ENCODE results near the gene TMTC4. TPM values are rescaled to one million over a fixed set of nuclear protein-coding genes. Genes with fewer than 3 reads are reported as not detected.
"Not testable (repeated sequence)": the region's sequence is repeated elsewhere in the genome, so short reads cannot be mapped to it uniquely, and the experiment has no call there.

TMTC4 gene
- total RNA-seq, 4 donors from 2014 or later: 8.8 to 13.2 (median 11.1) TPM

DNA sequence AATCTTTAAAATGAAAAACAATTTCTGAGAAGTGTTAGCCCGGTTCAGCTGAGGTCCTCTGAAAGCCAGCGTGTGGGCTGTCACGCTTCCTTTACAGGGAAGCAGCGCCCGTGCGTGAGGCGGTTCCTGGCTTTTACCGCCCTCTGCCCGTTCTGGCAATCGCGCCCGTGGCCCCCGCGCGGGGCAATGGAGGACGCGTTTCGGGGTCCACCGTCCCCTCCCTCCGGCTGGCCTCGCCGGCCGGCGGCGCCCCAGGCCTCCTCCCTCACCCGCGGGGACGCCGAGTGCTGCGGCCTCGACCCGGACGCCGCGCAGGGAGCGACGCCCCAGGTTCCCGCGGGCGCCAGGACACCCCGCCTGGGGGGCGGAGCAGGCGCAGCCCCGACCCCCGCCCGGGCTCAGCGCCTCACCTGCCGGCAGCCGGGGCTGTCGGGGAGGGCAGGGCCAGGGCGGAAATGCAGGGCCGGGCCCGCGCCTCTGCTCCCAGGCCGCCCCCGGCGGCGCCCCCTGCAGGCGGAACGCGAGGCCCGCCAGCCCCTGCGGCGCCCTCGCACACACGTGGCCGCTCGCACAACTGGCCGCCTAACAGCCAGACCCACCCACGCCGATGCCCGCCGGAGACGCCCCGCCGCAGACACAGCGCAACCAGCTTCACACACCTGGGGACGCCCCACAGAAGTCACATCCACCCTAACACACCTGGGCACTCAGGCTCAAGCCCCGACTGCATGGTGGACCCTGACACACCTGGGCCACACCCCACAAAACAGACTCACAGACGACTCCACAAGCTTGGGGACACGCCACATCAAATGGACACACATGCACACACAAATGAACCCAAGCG is 86.0 kb downstream of the TMTC4 start, which contains the start of gene GGACT:
GGACT (minus strand) TSS at position 459 of the 847 bp plus-strand sequence. CDS start 56,198 bp downstream, outside the sequence.
- DNase-seq (ENCODE audit: low spot score in 2 of 2): peak; percentile 21 to 93
- TF ChIP-seq POLR2A (IDR thresholded peaks at IDR 0.05): no peak
- TF ChIP-seq, protein P1, sequence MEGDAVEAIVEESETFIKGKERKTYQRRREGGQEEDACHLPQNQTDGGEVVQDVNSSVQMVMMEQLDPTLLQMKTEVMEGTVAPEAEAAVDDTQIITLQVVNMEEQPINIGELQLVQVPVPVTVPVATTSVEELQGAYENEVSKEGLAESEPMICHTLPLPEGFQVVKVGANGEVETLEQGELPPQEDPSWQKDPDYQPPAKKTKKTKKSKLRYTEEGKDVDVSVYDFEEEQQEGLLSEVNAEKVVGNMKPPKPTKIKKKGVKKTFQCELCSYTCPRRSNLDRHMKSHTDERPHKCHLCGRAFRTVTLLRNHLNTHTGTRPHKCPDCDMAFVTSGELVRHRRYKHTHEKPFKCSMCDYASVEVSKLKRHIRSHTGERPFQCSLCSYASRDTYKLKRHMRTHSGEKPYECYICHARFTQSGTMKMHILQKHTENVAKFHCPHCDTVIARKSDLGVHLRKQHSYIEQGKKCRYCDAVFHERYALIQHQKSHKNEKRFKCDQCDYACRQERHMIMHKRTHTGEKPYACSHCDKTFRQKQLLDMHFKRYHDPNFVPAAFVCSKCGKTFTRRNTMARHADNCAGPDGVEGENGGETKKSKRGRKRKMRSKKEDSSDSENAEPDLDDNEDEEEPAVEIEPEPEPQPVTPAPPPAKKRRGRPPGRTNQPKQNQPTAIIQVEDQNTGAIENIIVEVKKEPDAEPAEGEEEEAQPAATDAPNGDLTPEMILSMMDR (IDR thresholded peaks at IDR 0.05): no peak
- WGBS, 2 donors: 9 to 11% methylated on average over 26 to 34 of the region's 82 CpGs
- intact Hi-C loops (cut with DNase I; ENCODE audit: low total_unique reads): no loop called here
- H3K4me3 ChIP-seq (ENCODE audit: low read depth, poor library complexity, severe bottlenecking): peak within 1 kb of the TSS; percentile 54

DNA sequence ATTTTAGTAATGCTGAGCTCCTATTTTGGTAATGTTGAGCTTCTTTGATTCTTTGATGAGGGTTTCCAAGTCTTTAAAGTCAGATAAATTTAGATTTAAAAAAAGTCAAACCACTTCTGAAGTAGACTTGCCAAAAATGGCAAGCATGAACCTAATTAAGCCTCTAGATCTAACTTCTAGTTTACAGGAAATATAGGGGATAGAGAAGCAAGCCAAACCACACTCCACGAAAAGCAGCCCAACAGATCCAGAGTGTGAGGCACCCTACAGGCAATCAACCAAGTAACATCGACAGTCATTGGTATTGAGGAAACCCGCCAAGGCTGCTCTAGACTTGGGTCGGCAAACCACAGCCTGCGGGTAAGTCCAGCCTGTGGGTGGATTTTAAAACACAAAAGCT is 89.7 kb downstream of the TMTC4 start:
- TF ChIP-seq, protein P1 (IDR thresholded peaks at IDR 0.05): no peak
- no peak for TF ChIP-seq POLR2A (IDR thresholded peaks at IDR 0.05)
- WGBS, 2 donors: 52 to 61% methylated on average over 5 of the region's 5 CpGs
- no peak overlapping the region for H3K4me3 ChIP-seq (ENCODE audit: low read depth, poor library complexity, severe bottlenecking)
- DNase-seq (ENCODE audit: low spot score in 2 of 2): no peak
- intact Hi-C loops (cut with DNase I; ENCODE audit: low total_unique reads): no loop called here

DNA sequence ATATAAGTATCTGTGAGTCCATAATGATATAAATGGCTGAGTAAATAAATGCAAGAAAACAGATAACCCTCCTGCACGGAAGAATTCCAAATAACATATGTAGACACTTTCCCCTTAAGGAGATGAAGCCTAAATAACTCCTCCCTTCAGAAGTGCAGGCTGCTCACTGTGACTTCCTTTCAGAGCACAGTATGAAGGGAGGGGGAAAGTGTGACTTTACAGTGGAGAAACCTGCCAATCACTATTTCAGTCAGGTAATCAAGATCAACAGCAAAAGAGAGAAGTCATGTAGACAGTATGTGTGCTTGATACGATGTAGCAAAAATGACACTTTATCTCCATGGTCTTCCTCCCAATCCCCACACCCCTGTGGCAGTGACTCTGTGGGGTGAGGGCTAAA is 93.1 kb downstream of the TMTC4 start:
- WGBS, 2 donors: 97 to 99% methylated on average over 2 of the region's 2 CpGs
- intact Hi-C loops (cut with DNase I; ENCODE audit: low total_unique reads): no loop called here
- TF ChIP-seq POLR2A (IDR thresholded peaks at IDR 0.05): no peak
- TF ChIP-seq, protein P1 (IDR thresholded peaks at IDR 0.05): no peak
- H3K4me3 ChIP-seq (ENCODE audit: low read depth, poor library complexity, severe bottlenecking): no peak overlapping the region
- DNase-seq (ENCODE audit: low spot score in 2 of 2): no peak

DNA sequence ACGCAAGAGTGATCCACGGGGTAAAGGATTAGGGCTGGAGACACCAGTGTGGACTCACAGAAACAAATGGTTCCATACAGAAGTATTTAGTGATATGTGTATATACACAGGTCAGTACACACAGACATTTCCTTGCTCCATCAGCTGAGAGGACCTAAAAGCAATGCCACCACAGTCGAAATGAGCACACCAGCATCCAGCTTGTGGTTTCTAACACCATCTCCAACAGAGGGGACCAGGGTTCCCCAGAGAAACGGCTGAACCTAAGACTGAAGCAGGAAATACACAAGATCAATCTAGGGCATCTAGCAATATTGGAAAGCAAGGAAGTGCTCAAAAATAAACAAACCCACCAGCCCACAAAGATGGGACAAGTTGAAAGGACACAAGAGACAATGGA is 93.6 kb downstream of the TMTC4 start:
- intact Hi-C loops (cut with DNase I; ENCODE audit: low total_unique reads): no loop called here
- DNase-seq (ENCODE audit: low spot score in 2 of 2): no peak
- H3K4me3 ChIP-seq (ENCODE audit: low read depth, poor library complexity, severe bottlenecking): no peak overlapping the region
- no peak for TF ChIP-seq POLR2A (IDR thresholded peaks at IDR 0.05)
- TF ChIP-seq, protein P1 (IDR thresholded peaks at IDR 0.05): no peak
- 86 to 96% methylated on average over 4 of the region's 4 CpGs for WGBS, 2 donors

DNA sequence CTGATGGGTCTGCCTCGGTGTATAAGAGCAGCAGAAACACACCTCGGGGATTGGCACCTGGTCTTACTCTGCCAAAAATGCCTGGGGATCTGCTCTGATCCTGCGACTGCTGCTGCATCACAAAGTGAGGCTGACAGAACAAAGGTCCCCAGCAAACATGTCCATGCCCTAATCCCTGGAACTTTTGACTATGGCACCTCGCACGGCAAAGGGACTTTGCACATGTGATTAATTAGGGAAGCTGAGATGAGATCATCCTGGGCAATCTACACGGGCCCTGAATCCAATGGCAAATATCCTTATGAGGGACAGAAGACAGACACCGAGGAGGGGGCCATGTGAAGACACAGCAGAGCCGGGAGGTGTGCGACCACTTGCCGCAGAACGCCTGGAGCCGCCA is 94.5 kb downstream of the TMTC4 start:
- TF ChIP-seq POLR2A (IDR thresholded peaks at IDR 0.05): no peak
- TF ChIP-seq, protein P1 (IDR thresholded peaks at IDR 0.05): no peak
- no peak overlapping the region for H3K4me3 ChIP-seq (ENCODE audit: low read depth, poor library complexity, severe bottlenecking)
- DNase-seq (ENCODE audit: low spot score in 2 of 2): no peak
- WGBS, 2 donors: 76 to 82% methylated on average over 12 of the region's 12 CpGs
- intact Hi-C loops (cut with DNase I; ENCODE audit: low total_unique reads): no loop called here

DNA sequence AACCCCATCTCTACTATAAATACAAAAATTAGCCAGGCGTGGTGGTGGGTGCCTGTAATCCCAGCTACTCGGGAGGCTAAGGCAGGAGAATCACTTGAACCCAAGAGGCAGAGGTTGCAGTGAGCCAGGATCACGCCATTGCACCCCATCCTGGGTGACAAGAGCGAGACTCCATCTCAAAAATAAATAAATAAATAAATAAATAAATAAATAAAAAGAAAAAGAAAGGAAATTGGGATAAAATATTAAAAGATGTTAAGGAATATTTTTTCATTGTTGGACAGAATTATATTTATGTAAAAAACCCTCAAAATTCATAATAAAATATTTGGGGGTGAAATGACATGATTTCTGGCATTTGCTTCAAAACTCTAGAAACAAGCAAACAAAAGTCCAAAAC is 97.4 kb downstream of the TMTC4 start:
- not testable (repeated sequence) for H3K4me3 ChIP-seq (ENCODE audit: low read depth, poor library complexity, severe bottlenecking); DNase-seq (ENCODE audit: low spot score in 2 of 2)
- 93 to 100% methylated on average over 4 of the region's 4 CpGs for WGBS, 2 donors
- intact Hi-C loops (cut with DNase I; ENCODE audit: low total_unique reads): loop anchor here (10.0 kb wide), 1 partner anchor 548 kb away; no protein-coding TSS in a partner anchor
